ENCODE results near the gene PPP1R7.

The PPP1R7 gene

DNA sequence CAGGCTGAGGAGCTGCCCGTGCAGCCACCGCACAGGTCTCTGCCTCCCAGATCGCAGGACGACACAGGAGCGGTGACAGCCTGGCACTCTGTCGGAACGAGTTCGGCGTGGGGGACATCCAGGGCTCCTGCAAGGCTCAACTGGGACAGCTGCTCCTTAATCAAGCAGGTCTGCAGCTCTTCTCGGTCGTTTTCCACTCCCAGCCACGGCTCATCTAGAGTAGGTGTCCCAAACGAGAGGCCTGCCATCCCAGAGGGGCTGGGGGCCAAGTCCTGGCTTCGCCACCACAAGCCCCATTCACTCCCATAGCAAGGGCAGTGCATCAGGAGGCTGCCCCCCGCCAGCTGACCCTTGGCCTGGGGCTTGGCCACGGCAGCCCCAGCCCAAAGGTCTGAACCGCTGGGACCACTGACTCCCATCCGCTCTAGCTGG lies 23.5 kb upstream of the PPP1R7 start:
- Histone ChIP-seq H3K4me1 (ENCODE audit: insufficient read depth, low read length) (no peaks in the 10 kb centered on the region), H3K36me3 (ENCODE audit: insufficient read depth, low read length) (peaks cover 59% of the 10 kb centered on the region), H3K4me3 (ENCODE audit: low read depth in 1 of 2, low read length in 2 of 2) (no peak overlapping the region), H3K9me3 (ENCODE audit: insufficient read depth, low read length, severe bottlenecking) (no peaks in the 10 kb centered on the region), H3K27ac (ENCODE audit: low read length) (no peak overlapping the region), H3K9ac (ENCODE audit: low read depth, low read length) (no peak overlapping the region), H2AFZ (ENCODE audit: low read depth, low read length) (no peak overlapping the region), H3K4me2 (ENCODE audit: insufficient read depth, low read length) (no peak overlapping the region), H4K20me1 (ENCODE audit: insufficient read depth, low read length) (0 out of 2 replicates have a peak, but pooled peaks cover 7% of the 10 kb centered on the region), H3K27me3 (ENCODE audit: insufficient read depth, low read length, poor library complexity) (no peaks in the 10 kb centered on the region), H3K79me2 (ENCODE audit: insufficient read depth, low read length) (no peaks in the 10 kb centered on the region)
- no peak for TF ChIP-seq EZH2 (IDR thresholded peaks at IDR 0.05; ENCODE audit: borderline replicate concordance, low read depth, low read length, severe bottlenecking)
- TF ChIP-seq, protein P1, sequence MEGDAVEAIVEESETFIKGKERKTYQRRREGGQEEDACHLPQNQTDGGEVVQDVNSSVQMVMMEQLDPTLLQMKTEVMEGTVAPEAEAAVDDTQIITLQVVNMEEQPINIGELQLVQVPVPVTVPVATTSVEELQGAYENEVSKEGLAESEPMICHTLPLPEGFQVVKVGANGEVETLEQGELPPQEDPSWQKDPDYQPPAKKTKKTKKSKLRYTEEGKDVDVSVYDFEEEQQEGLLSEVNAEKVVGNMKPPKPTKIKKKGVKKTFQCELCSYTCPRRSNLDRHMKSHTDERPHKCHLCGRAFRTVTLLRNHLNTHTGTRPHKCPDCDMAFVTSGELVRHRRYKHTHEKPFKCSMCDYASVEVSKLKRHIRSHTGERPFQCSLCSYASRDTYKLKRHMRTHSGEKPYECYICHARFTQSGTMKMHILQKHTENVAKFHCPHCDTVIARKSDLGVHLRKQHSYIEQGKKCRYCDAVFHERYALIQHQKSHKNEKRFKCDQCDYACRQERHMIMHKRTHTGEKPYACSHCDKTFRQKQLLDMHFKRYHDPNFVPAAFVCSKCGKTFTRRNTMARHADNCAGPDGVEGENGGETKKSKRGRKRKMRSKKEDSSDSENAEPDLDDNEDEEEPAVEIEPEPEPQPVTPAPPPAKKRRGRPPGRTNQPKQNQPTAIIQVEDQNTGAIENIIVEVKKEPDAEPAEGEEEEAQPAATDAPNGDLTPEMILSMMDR (IDR thresholded peaks at IDR 0.05; ENCODE audit: borderline replicate concordance, extremely low read depth, low read length, poor library complexity, severe bottlenecking) = no peak
- no peak for ATAC-seq (ENCODE audit: insufficient read depth, low read depth)
- no peak for DNase-seq

DNA sequence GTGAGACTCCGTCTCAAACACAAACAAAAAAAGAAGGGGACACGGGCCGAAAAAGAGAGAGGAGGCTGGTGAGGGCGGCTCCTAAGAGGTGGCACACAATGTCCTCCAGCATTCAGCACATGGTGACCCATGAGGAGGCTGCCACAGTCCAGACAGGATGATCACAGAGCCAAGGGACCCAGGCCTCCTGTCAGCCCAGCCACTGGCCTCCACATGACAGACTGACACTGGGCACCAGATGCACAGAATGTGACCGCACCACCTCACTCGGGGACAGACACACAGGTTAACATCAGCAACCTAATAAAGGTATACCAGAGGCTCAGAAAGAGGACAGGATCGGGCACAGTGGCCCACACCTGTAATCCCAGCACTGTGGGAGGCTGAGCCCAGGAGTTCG lies 22.0 kb upstream of the PPP1R7 start:
- Histone ChIP-seq H3K36me3 (ENCODE audit: insufficient read depth, low read length) (peaks cover 59% of the 10 kb centered on the region), H3K4me2 (ENCODE audit: insufficient read depth, low read length) (no peak overlapping the region), H3K4me3 (ENCODE audit: low read depth in 1 of 2, low read length in 2 of 2) (no peak overlapping the region), H2AFZ (ENCODE audit: low read depth, low read length) (no peak overlapping the region), H3K27ac (ENCODE audit: low read length) (no peak overlapping the region), H4K20me1 (ENCODE audit: insufficient read depth, low read length) (0 out of 2 replicates have a peak, but pooled peaks cover 7% of the 10 kb centered on the region), H3K27me3 (ENCODE audit: insufficient read depth, low read length, poor library complexity) (no peaks in the 10 kb centered on the region), H3K9me3 (ENCODE audit: insufficient read depth, low read length, severe bottlenecking) (no peaks in the 10 kb centered on the region), H3K9ac (ENCODE audit: low read depth, low read length) (no peak overlapping the region), H3K4me1 (ENCODE audit: insufficient read depth, low read length) (no peaks in the 10 kb centered on the region), H3K79me2 (ENCODE audit: insufficient read depth, low read length) (no peaks in the 10 kb centered on the region)
- TF ChIP-seq EZH2 (IDR thresholded peaks at IDR 0.05; ENCODE audit: borderline replicate concordance, low read depth, low read length, severe bottlenecking) = no peak
- TF ChIP-seq, protein P1 (IDR thresholded peaks at IDR 0.05; ENCODE audit: borderline replicate concordance, extremely low read depth, low read length, poor library complexity, severe bottlenecking) = no peak
- DNase-seq (no peak), ATAC-seq (ENCODE audit: insufficient read depth, low read depth) (no peak)

DNA sequence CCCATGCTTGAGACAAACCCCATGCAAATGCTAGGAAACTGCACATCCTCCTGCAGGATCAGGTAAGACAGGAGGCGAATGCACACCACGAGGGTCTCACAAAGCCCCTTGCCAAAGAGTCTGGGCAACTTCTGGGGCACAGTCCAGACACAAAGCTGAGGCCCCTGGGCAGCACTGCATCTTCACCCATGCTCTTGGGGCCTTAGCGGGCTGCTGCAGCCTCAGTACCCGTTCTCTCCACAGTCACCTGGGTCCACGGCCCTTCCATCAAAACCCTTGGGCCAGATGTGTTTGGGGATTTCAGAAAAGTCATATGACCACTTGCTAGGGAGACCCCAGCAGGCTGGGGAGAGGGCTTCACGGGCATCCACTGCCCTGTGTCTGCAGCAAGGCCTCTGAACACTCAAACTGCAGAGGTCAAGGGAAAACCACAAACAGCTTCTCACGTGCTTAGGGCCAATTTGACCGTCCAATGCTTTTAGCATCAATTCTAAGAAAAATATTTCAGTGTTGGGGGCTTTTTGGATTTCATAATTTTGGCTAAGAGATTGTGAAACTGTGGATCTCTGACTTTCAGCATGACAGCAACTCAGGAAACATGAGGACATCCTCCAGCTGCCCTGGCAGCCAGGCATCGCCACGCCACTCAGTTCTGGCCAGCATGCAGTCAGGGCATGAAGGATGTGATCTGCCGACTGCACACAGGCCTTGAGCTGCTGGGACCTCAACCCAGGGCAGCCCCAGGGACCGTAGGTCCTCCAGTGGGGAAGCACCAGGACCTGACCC lies 21.0 kb upstream of the PPP1R7 start:
- H3K4me3 ChIP-seq (ENCODE audit: low read depth in 1 of 2, low read length in 2 of 2) = no peak overlapping the region
- no peak overlapping the region for H3K27ac ChIP-seq (ENCODE audit: low read length)
- H3K9ac ChIP-seq (ENCODE audit: low read depth, low read length) = no peak overlapping the region
- no peak for TF ChIP-seq EZH2 (IDR thresholded peaks at IDR 0.05; ENCODE audit: borderline replicate concordance, low read depth, low read length, severe bottlenecking)
- TF ChIP-seq, protein P1 (IDR thresholded peaks at IDR 0.05; ENCODE audit: borderline replicate concordance, extremely low read depth, low read length, poor library complexity, severe bottlenecking) = no peak
- H3K9me3 ChIP-seq (ENCODE audit: insufficient read depth, low read length, severe bottlenecking) = no peaks in the 10 kb centered on the region
- ATAC-seq (ENCODE audit: insufficient read depth, low read depth) = no peak
- no peaks in the 10 kb centered on the region for H3K79me2 ChIP-seq (ENCODE audit: insufficient read depth, low read length)
- H3K36me3 ChIP-seq (ENCODE audit: insufficient read depth, low read length) = peaks cover 55% of the 10 kb centered on the region
- 0 out of 2 replicates have a peak, but pooled peaks cover 7% of the 10 kb centered on the region for H4K20me1 ChIP-seq (ENCODE audit: insufficient read depth, low read length)
- no peak overlapping the region for H2AFZ ChIP-seq (ENCODE audit: low read depth, low read length)
- DNase-seq = no peak
- H3K27me3 ChIP-seq (ENCODE audit: insufficient read depth, low read length, poor library complexity) = no peaks in the 10 kb centered on the region
- no peaks in the 10 kb centered on the region for H3K4me1 ChIP-seq (ENCODE audit: insufficient read depth, low read length)
- H3K4me2 ChIP-seq (ENCODE audit: insufficient read depth, low read length) = no peak overlapping the region

Measured in DND-41 (cell line).